ENCODE results near the gene VWC2. TPM values are rescaled to one million over a fixed set of nuclear protein-coding genes. Genes with fewer than 3 reads are reported as not detected.

VWC2 gene
- not detected in 2 replicates for total RNA-seq
- long read RNA-seq: 0 reads

DNA sequence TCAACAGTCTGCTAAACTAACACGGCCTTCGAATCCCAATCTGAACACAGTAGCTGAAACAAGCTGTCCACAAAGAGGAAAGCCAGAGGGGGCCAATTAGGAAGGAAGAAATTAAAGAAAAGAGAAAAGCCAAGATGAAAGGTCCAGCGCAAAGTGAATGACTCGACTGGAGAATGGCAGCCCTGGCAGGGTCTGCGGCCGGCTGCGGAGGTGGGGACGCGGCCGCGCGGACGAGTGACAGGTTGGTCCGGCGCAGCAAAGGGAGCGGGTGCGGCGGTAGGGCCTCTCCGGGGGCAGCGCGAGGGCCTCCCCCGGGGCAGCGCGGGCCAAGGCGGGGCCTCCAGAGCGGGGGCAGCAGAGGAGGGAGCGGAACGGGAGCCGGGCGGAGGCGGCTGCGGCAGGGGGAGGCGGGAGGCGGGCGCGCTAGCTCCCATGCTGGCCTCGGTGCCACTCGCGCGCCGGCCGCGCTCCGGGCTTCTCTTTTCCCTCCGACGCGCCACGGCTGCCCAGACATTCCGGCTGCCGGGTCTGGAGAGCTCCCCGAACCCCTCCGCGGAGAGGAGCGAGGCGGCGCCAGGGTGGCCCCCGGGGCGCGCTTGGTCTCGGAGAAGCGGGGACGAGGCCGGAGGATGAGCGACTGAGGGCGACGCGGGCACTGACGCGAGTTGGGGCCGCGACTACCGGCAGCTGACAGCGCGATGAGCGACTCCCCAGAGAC is at the start of gene VWC2:
Gene VWC2, plus strand, starts transcription at position 421 of the 718 bp plus-strand sequence. CDS start 1,798 bp downstream, outside the sequence.
- H3K36me3 Mint-ChIP-seq (ENCODE audit: unreplicated experiment): no peaks in the 10 kb centered on the region
- peaks cover 12% of the 10 kb centered on the region for H3K4me1 Mint-ChIP-seq (ENCODE audit: unreplicated experiment)
- DNase-seq (ENCODE audit: extremely low spot score, unreplicated experiment): no peak
- H3K27ac Mint-ChIP-seq (ENCODE audit: unreplicated experiment): no peak within 1 kb of the TSS
- H3K4me3 Mint-ChIP-seq (ENCODE audit: unreplicated experiment): peak within 1 kb of the TSS; percentile 62
- no peaks in the 10 kb centered on the region for H3K9me3 Mint-ChIP-seq (ENCODE audit: unreplicated experiment)
- H3K27me3 Mint-ChIP-seq (ENCODE audit: unreplicated experiment): peaks cover 53% of the 10 kb centered on the region
- TF ChIP-seq, protein P1, sequence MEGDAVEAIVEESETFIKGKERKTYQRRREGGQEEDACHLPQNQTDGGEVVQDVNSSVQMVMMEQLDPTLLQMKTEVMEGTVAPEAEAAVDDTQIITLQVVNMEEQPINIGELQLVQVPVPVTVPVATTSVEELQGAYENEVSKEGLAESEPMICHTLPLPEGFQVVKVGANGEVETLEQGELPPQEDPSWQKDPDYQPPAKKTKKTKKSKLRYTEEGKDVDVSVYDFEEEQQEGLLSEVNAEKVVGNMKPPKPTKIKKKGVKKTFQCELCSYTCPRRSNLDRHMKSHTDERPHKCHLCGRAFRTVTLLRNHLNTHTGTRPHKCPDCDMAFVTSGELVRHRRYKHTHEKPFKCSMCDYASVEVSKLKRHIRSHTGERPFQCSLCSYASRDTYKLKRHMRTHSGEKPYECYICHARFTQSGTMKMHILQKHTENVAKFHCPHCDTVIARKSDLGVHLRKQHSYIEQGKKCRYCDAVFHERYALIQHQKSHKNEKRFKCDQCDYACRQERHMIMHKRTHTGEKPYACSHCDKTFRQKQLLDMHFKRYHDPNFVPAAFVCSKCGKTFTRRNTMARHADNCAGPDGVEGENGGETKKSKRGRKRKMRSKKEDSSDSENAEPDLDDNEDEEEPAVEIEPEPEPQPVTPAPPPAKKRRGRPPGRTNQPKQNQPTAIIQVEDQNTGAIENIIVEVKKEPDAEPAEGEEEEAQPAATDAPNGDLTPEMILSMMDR (IDR thresholded peaks at IDR 0.05): no peak

DNA sequence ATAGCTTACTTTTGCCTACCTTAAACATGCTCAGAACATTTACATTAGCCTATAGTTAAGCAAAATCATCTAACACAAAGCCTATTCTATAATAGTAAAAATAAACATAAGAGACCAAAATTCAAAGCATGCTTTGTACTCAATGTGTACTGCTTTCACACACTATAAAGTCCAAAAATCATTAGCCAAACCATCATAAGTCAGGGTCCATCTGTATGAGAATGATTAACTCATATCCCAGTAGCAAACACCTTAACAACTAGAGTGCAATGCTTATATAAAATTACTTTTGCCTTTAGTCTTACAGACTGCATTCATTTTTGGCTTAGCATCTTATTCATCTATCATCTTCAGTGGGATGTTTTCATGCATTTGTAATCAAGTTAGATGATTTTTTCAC is 49.4 kb upstream of the VWC2 start:
- DNase-seq (ENCODE audit: extremely low spot score, unreplicated experiment): no peak
- no peaks in the 10 kb centered on the region for H3K36me3 Mint-ChIP-seq (ENCODE audit: unreplicated experiment)
- no peak overlapping the region for H3K27ac Mint-ChIP-seq (ENCODE audit: unreplicated experiment)
- no peak overlapping the region for H3K4me3 Mint-ChIP-seq (ENCODE audit: unreplicated experiment)
- TF ChIP-seq, protein P1 (IDR thresholded peaks at IDR 0.05): no peak
- no peaks in the 10 kb centered on the region for H3K27me3 Mint-ChIP-seq (ENCODE audit: unreplicated experiment)
- no peaks in the 10 kb centered on the region for H3K4me1 Mint-ChIP-seq (ENCODE audit: unreplicated experiment)
- H3K9me3 Mint-ChIP-seq (ENCODE audit: unreplicated experiment): peaks cover 8% of the 10 kb centered on the region

DNA sequence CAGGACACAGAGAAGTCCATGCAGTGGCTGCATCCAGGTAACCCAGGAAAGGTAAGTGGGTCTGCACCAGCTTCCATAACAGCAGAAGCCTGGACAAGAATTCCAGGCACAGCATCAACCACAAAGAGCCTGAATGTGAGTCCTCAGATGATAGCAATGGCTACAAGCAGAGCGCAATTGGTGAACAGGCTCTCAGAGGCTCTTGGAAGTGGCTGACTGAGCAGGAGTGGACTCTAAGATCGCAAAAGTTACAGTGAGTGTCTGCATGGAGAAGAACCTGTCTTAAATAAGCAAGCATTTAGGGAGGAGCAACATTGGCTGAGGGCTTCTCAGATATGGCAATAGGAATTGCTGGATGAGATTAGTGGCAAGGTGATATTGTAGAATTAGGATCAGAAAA is 41.6 kb upstream of the VWC2 start:
- H3K27me3 Mint-ChIP-seq (ENCODE audit: unreplicated experiment): no peaks in the 10 kb centered on the region
- DNase-seq (ENCODE audit: extremely low spot score, unreplicated experiment): no peak
- TF ChIP-seq, protein P1 (IDR thresholded peaks at IDR 0.05): no peak
- no peak overlapping the region for H3K27ac Mint-ChIP-seq (ENCODE audit: unreplicated experiment)
- H3K4me1 Mint-ChIP-seq (ENCODE audit: unreplicated experiment): no peaks in the 10 kb centered on the region
- no peak overlapping the region for H3K4me3 Mint-ChIP-seq (ENCODE audit: unreplicated experiment)
- H3K9me3 Mint-ChIP-seq (ENCODE audit: unreplicated experiment): peaks cover 3% of the 10 kb centered on the region
- no peaks in the 10 kb centered on the region for H3K36me3 Mint-ChIP-seq (ENCODE audit: unreplicated experiment)

DNA sequence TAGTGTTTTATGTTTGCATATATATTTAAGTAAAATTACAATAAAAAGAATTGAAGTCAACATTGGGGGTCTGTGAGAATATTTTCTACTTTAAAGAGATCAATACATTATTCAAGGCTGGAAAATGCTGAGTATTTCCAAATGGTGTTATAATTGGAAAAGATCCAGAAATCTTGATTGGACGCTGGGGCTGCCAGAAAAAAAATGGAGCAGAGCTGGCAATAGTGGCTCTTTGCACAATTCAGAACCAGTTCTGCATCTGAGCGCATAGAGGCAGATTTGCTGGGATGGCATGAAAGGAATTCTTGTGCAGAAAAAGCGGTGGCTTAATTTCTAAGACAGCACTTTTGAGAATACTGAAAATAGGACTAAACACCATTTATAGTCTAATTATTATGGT is 10.8 kb upstream of the VWC2 start:
- no peak for DNase-seq (ENCODE audit: extremely low spot score, unreplicated experiment)
- Mint-ChIP-seq H3K9me3 (ENCODE audit: unreplicated experiment) (no peaks in the 10 kb centered on the region), H3K27ac (ENCODE audit: unreplicated experiment) (no peak overlapping the region), H3K4me3 (ENCODE audit: unreplicated experiment) (no peak overlapping the region), H3K4me1 (ENCODE audit: unreplicated experiment) (no peaks in the 10 kb centered on the region), H3K27me3 (ENCODE audit: unreplicated experiment) (no peaks in the 10 kb centered on the region), H3K36me3 (ENCODE audit: unreplicated experiment) (no peaks in the 10 kb centered on the region)
- TF ChIP-seq, protein P1 (IDR thresholded peaks at IDR 0.05): no peak

DNA sequence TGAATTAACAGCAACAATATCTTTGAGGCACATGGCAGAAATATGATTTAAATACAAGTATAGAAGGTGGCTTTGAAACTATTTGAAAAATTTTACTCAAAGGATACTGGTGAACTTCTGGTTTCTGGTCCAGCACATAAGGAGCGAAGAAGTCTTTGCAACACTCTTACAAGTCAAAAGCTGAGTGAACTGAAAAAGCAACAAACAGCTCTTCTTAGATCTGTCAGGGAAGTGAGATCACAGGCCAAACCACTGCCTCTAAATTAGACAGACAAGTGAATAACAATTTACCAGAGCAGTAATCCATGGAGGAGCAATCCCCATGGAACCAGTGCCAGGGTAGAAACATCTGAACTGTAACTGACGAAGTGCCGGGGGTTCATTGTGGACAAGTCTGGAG is 9.6 kb upstream of the VWC2 start:
- no peak overlapping the region for H3K4me3 Mint-ChIP-seq (ENCODE audit: unreplicated experiment)
- no peaks in the 10 kb centered on the region for H3K36me3 Mint-ChIP-seq (ENCODE audit: unreplicated experiment)
- DNase-seq (ENCODE audit: extremely low spot score, unreplicated experiment): no peak
- H3K27ac Mint-ChIP-seq (ENCODE audit: unreplicated experiment): no peak overlapping the region
- TF ChIP-seq, protein P1 (IDR thresholded peaks at IDR 0.05): no peak
- no peaks in the 10 kb centered on the region for H3K27me3 Mint-ChIP-seq (ENCODE audit: unreplicated experiment)
- no peaks in the 10 kb centered on the region for H3K9me3 Mint-ChIP-seq (ENCODE audit: unreplicated experiment)
- no peaks in the 10 kb centered on the region for H3K4me1 Mint-ChIP-seq (ENCODE audit: unreplicated experiment)

Data from osteocyte (in vitro differentiated cells).